Measurements from ENCODE around the gene KIF6.

DNA sequence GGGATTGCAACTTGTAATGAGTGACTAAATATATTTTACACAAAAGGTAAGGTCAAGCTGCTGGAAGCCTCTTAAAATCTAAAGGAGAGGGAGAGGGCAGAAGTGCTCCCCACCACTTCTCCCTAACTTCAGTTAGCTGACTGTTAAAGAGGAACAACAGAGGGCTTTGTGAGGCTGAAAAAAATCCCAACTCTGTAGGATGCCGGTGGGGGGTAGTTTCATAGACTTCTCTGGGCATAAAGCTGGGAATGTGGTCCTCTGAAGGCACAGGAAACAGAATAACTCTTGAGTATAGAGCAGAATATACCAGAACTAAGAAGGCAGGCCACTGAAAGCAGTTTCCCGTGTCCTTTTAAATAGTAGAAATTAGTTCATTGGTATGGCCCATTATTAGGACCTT is 71.6 kb downstream of the KIF6 start:
- TF ChIP-seq, protein P1, sequence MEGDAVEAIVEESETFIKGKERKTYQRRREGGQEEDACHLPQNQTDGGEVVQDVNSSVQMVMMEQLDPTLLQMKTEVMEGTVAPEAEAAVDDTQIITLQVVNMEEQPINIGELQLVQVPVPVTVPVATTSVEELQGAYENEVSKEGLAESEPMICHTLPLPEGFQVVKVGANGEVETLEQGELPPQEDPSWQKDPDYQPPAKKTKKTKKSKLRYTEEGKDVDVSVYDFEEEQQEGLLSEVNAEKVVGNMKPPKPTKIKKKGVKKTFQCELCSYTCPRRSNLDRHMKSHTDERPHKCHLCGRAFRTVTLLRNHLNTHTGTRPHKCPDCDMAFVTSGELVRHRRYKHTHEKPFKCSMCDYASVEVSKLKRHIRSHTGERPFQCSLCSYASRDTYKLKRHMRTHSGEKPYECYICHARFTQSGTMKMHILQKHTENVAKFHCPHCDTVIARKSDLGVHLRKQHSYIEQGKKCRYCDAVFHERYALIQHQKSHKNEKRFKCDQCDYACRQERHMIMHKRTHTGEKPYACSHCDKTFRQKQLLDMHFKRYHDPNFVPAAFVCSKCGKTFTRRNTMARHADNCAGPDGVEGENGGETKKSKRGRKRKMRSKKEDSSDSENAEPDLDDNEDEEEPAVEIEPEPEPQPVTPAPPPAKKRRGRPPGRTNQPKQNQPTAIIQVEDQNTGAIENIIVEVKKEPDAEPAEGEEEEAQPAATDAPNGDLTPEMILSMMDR (IDR thresholded peaks at IDR 0.05) = no peak
- TF ChIP-seq TCF7L2 (IDR thresholded peaks at IDR 0.05; ENCODE audit: low read depth, low read length) = no peak
- TF ChIP-seq POLR2AphosphoS5 (IDR thresholded peaks at IDR 0.05; ENCODE audit: low read depth, low read length) = no peak
- TF ChIP-seq, protein P2, sequence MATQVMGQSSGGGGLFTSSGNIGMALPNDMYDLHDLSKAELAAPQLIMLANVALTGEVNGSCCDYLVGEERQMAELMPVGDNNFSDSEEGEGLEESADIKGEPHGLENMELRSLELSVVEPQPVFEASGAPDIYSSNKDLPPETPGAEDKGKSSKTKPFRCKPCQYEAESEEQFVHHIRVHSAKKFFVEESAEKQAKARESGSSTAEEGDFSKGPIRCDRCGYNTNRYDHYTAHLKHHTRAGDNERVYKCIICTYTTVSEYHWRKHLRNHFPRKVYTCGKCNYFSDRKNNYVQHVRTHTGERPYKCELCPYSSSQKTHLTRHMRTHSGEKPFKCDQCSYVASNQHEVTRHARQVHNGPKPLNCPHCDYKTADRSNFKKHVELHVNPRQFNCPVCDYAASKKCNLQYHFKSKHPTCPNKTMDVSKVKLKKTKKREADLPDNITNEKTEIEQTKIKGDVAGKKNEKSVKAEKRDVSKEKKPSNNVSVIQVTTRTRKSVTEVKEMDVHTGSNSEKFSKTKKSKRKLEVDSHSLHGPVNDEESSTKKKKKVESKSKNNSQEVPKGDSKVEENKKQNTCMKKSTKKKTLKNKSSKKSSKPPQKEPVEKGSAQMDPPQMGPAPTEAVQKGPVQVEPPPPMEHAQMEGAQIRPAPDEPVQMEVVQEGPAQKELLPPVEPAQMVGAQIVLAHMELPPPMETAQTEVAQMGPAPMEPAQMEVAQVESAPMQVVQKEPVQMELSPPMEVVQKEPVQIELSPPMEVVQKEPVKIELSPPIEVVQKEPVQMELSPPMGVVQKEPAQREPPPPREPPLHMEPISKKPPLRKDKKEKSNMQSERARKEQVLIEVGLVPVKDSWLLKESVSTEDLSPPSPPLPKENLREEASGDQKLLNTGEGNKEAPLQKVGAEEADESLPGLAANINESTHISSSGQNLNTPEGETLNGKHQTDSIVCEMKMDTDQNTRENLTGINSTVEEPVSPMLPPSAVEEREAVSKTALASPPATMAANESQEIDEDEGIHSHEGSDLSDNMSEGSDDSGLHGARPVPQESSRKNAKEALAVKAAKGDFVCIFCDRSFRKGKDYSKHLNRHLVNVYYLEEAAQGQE (IDR thresholded peaks at IDR 0.05; ENCODE audit: insufficient read depth in 1 of 2, low read depth in 2 of 2, low read length in 1 of 2) = no peak

All from Panc1 (cell line).